WTC11 (cell line): ENCODE data around the gene GATD1.

Source experiments
- ELF4 ChIP-seq: sonication (generic); formaldehyde crosslinking; IDR thresholded peaks from 2 replicates; pipeline ENCODE4 v1.8.1; 2022; ENCODE audit warnings: low read depth, mild to moderate bottlenecking, moderate library complexity, missing genetic modification reagents
- FOXJ3 ChIP-seq: sonication (generic); formaldehyde crosslinking; IDR thresholded peaks from 2 replicates; pipeline ENCODE4 v1.9.0; 2021; ENCODE audit warnings: missing genetic modification reagents, mild to moderate bottlenecking, borderline replicate concordance
- FOXK1 ChIP-seq: sonication (generic); formaldehyde crosslinking; IDR thresholded peaks from 2 replicates; pipeline ENCODE4 v1.8.0; 2022; ENCODE audit warnings: mild to moderate bottlenecking, moderate library complexity, missing genetic modification reagents
- FOXP1 ChIP-seq: sonication (generic); formaldehyde crosslinking; IDR thresholded peaks from 2 replicates; pipeline ENCODE4 v1.8.0; 2022; ENCODE audit warnings: missing genetic modification reagents, mild to moderate bottlenecking, moderate library complexity, borderline replicate concordance
- RELA ChIP-seq: sonication (generic); formaldehyde crosslinking; IDR thresholded peaks from 2 replicates; pipeline ENCODE4 v1.8.1; 2022; ENCODE audit warnings: missing genetic modification reagents, mild to moderate bottlenecking, borderline replicate concordance
- SMAD3 ChIP-seq: sonication (generic); formaldehyde crosslinking; IDR thresholded peaks from 2 replicates; pipeline ENCODE4 v1.8.0; 2022; ENCODE audit warnings: missing genetic modification reagents, mild to moderate bottlenecking, borderline replicate concordance
- ZBTB21 ChIP-seq: sonication (generic); formaldehyde crosslinking; IDR thresholded peaks from 2 replicates; pipeline ENCODE4 v1.8.1; 2023; ENCODE audit warnings: mild to moderate bottlenecking, missing genetic modification reagents, borderline replicate concordance
- ZNF121 ChIP-seq: sonication (generic); formaldehyde crosslinking; IDR thresholded peaks from 2 replicates; pipeline ENCODE4 v1.8.0; 2023; ENCODE audit warnings: missing genetic modification reagents
- TF ChIP-seq, protein P1 (sequence below): fragments of 200-600 bp; IDR thresholded peaks from 2 replicates; pipeline ENCODE4 v1.8.0; 2022; ENCODE audit warnings: antibody characterized with exemption
- TF ChIP-seq, protein P2 (sequence below): sonication (generic); formaldehyde crosslinking; IDR thresholded peaks from 2 replicates; pipeline ENCODE4 v1.8.1; 2022; ENCODE audit warnings: low read depth, mild to moderate bottlenecking, moderate library complexity, missing genetic modification reagents, borderline replicate concordance
- TF ChIP-seq, protein P3 (sequence below): sonication (generic); formaldehyde crosslinking; conservative IDR thresholded peaks from 2 replicates; pipeline ENCODE4 v1.8.1; 2022; ENCODE audit warnings: mild to moderate bottlenecking, missing genetic modification reagents
- TF ChIP-seq, protein P4 (sequence below): sonication (generic); formaldehyde crosslinking; IDR thresholded peaks from 2 replicates; pipeline ENCODE4 v1.8.0; 2023; ENCODE audit warnings: missing genetic modification reagents
- TF ChIP-seq, protein P5 (sequence below): sonication (generic); formaldehyde crosslinking; IDR thresholded peaks from 2 replicates; pipeline ENCODE4 v1.8.0; 2022; ENCODE audit warnings: mild to moderate bottlenecking, missing genetic modification reagents

DNA sequence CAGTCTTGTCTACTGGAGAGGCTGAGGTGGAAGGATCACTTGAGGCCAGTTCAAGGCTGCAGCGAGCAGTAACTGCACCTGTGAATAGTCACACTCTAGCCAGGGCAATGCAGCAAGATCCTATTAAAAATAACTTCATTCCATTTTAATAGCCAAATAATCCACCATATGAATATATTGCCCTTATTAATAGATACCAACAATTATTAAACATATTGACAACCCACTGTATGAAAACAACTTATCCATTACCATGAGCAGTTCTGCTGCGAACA is 10.4 kb downstream of the GATD1 start:
- TF ChIP-seq ZBTB21 (CRISPR knock-in tag): no peak
- no peak for TF ChIP-seq FOXK1
- TF ChIP-seq ELF4 (CRISPR knock-in tag): no peak
- TF ChIP-seq, protein P1, sequence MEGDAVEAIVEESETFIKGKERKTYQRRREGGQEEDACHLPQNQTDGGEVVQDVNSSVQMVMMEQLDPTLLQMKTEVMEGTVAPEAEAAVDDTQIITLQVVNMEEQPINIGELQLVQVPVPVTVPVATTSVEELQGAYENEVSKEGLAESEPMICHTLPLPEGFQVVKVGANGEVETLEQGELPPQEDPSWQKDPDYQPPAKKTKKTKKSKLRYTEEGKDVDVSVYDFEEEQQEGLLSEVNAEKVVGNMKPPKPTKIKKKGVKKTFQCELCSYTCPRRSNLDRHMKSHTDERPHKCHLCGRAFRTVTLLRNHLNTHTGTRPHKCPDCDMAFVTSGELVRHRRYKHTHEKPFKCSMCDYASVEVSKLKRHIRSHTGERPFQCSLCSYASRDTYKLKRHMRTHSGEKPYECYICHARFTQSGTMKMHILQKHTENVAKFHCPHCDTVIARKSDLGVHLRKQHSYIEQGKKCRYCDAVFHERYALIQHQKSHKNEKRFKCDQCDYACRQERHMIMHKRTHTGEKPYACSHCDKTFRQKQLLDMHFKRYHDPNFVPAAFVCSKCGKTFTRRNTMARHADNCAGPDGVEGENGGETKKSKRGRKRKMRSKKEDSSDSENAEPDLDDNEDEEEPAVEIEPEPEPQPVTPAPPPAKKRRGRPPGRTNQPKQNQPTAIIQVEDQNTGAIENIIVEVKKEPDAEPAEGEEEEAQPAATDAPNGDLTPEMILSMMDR: no peak
- TF ChIP-seq, protein P2, sequence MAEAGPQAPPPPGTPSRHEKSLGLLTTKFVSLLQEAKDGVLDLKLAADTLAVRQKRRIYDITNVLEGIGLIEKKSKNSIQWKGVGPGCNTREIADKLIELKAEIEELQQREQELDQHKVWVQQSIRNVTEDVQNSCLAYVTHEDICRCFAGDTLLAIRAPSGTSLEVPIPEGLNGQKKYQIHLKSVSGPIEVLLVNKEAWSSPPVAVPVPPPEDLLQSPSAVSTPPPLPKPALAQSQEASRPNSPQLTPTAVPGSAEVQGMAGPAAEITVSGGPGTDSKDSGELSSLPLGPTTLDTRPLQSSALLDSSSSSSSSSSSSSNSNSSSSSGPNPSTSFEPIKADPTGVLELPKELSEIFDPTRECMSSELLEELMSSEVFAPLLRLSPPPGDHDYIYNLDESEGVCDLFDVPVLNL (CRISPR knock-in tag): no peak
- TF ChIP-seq ZNF121 (CRISPR knock-in tag): peak; percentile 56; the same call in 1 of the 2 replicates
- no peak for TF ChIP-seq FOXP1
- no peak for TF ChIP-seq RELA (CRISPR knock-in tag)
- no peak for TF ChIP-seq SMAD3
- TF ChIP-seq, protein P3, sequence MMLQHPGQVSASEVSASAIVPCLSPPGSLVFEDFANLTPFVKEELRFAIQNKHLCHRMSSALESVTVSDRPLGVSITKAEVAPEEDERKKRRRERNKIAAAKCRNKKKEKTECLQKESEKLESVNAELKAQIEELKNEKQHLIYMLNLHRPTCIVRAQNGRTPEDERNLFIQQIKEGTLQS: no peak
- TF ChIP-seq, protein P4, sequence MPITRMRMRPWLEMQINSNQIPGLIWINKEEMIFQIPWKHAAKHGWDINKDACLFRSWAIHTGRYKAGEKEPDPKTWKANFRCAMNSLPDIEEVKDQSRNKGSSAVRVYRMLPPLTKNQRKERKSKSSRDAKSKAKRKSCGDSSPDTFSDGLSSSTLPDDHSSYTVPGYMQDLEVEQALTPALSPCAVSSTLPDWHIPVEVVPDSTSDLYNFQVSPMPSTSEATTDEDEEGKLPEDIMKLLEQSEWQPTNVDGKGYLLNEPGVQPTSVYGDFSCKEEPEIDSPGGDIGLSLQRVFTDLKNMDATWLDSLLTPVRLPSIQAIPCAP (CRISPR knock-in tag): no peak
- TF ChIP-seq, protein P5, sequence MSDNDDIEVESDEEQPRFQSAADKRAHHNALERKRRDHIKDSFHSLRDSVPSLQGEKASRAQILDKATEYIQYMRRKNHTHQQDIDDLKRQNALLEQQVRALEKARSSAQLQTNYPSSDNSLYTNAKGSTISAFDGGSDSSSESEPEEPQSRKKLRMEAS (CRISPR knock-in tag): no peak
- no peak for TF ChIP-seq FOXJ3 (CRISPR knock-in tag)
